GM12873 (cell line): ENCODE results near the gene SKIC2.
"Not testable (repeated sequence)": the region's sequence is repeated elsewhere in the genome, so short reads cannot be mapped to it uniquely, and the experiment has no call there.

Source experiments
- TF ChIP-seq, protein P1 (sequence below): IDR thresholded peaks from 2 replicates; pipeline ENCODE4 v1.5.1; 2012; ENCODE audit warnings: low read depth, mild to moderate bottlenecking, moderate library complexity, low read length, control low read depth; ENCODE audit not compliant: insufficient read depth; ENCODE audit errors: missing control alignments

The SKIC2 gene

DNA sequence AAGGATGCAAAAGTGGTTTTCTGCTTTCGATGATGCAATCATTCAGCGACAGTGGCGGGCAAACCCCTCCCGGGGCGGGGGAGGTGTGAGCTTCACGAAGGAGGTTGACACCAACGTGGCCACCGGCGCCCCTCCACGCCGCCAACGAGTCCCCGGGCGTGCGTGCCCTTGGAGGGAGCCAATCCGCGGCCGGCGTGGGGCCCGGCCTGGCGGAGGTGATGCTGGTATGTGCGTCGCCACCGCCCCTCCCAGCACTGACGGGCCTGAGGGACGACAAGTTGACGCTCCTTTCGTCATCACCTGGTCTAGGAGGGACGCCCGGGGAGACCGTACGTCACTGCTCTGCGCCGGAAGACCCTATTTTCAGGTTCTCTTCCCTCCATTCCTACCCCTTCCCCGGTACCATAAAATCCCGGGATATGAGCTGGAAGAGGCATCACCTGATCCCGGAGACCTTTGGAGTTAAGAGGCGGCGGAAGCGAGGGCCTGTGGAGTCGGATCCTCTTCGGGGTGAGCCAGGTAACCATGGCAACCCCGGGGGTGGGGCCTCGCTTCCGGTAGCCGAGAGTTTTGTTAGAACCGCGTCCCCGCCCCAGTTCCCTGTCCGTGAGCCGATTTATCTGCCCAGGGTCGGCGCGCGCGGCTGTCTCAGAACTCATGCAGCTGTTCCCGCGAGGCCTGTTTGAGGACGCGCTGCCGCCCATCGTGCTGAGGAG lies 13.2 kb downstream of the SKIC2 start, which contains the start of gene DXO:
TSS of gene DXO (minus strand) at position 146 of the 716 bp plus-strand sequence. CDS start 463 bp downstream, outside the sequence.
- TF ChIP-seq, protein P1, sequence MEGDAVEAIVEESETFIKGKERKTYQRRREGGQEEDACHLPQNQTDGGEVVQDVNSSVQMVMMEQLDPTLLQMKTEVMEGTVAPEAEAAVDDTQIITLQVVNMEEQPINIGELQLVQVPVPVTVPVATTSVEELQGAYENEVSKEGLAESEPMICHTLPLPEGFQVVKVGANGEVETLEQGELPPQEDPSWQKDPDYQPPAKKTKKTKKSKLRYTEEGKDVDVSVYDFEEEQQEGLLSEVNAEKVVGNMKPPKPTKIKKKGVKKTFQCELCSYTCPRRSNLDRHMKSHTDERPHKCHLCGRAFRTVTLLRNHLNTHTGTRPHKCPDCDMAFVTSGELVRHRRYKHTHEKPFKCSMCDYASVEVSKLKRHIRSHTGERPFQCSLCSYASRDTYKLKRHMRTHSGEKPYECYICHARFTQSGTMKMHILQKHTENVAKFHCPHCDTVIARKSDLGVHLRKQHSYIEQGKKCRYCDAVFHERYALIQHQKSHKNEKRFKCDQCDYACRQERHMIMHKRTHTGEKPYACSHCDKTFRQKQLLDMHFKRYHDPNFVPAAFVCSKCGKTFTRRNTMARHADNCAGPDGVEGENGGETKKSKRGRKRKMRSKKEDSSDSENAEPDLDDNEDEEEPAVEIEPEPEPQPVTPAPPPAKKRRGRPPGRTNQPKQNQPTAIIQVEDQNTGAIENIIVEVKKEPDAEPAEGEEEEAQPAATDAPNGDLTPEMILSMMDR: no peak

DNA sequence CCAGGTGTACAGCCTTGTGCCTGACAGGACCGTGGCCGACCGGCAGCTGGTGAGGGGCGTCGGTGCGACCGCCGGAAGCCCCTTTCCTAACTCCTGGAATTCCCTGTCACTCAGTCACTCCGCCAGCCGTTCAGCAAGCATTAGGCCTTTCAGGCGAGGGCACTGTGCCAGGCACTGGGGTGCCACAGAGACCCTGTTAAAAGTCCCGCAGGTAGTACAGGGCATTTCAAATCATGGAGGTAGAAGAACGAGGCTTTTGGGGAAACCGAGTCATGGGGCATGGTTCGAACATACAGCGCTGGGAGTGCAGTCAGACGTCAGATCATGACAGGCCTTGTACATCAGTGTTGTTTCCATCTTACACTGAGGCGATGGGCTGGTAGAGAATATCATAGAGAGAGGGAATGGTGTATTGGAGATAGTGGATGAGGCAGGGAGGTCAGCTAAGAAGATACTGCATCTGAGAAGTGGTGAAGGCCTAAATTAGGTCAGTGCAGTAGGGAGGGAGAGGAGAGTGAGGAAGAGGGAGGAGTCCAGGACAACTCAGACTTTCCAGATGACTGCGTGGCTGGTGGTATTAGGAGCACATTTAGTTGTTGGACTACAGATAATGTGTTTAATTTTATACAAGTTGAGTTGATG lies 13.9 kb downstream of the SKIC2 start:
- TF ChIP-seq, protein P1: no peak

DNA sequence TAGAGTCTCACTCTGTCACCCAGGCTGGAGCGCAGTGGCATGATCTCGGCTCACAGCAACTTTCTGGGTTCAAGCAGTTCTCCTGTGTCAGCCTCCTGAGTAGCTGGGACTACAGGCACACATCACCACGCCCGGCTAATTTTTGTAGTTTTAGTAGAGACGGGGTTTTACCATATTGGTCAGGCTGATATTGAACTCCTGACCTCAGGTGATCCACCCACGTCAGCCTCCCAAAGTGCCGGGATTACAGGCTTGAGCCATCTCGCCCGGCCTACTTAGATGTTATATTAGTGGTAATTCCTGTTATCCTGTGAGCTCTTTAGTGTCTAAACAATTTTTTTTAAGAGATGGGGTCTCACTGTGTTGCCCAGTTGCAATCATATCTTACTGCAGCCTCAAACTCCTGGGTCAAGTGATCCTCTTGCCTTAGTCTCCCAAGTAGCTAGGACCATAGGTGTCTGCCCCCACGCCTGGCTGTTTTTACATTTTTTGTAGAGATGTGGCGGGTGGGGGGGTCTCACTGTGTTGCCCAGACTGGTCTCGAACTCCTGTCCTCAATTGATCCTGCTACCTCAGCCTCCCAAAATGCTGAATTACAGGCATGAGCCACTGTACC lies 18.9 kb downstream of the SKIC2 start:
- TF ChIP-seq, protein P1: no peak

DNA sequence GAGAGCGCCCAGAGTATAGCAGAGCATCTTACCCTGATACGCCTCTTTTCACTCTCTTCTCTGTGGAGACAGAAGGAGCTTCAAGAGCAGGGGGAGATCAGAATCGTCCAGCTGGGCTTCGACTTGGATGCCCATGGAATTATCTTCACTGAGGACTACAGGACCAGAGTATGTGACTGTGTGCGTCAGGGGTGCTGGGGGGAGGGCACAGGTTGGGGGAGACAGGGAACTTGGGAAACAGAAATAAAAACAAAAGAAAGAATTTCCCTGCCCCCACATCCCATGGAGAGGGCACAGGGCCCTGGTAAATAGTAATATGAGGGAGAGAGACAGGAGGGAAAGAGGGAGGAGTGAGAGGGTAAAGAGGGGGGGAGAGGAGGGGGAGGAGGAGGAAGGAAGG lies 19.9 kb downstream of the SKIC2 start:
- TF ChIP-seq, protein P1: no peak

DNA sequence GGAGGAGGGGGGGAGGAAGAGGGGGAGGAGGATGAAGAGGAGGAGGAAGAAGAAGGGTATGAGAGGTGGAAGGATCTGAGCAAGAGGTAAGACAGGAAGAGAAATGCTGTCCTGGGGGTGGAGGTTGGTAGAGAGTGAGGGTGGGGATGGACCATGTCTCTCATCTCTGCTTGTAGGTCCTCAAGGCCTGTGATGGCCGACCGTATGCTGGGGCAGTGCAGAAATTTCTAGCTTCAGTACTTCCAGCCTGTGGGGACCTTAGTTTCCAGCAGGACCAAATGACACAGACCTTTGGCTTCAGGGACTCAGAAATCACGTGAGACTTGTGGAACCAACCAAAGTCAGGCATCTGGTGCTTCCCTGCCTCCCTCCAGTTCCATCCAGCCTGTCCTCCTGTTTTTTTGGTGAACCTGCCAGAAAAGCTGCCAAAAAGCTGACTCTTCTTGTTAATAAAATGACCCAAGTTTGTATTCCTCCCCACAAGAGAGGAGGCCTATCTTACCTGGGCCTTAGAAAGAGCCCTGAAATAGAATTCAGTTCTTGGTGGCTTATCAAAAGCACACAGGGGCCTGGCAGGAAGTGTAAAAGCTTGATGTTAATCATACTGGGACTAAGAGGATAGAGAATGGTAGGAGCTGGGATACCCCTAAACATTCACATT lies 20.4 kb downstream of the SKIC2 start:
- TF ChIP-seq, protein P1: no peak

DNA sequence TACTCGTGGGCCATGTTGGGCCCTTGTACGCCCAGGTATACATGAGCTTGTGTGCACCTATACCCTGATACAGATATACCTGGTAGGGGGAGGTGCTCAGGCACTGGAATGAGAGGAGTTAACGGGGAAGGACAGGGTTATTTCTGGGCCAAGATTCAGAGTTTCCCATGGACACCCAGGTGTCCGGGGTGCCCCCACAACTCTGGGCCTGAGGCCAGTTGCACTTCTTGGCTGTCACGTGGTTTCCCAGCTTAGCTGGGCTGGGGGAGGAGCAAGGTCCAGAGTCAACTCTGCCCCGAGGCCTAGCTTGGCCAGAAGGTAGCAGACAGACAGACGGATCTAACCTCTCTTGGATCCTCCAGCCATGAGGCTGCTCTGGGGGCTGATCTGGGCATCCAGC lies 22.8 kb downstream of the SKIC2 start, which contains the start of gene C4A:
TSS of gene C4A (plus strand) at position 314 of the 400 bp plus-strand sequence. CDS start at position 365, 51 bp downstream.
- TF ChIP-seq, protein P1: not testable (repeated sequence)
